GM18526 (cell line): ENCODE measurements around the gene CPNE6.

Source experiments
- POLR2A ChIP-seq: IDR thresholded peaks from 3 replicates; pipeline ENCODE4 v1.6.1; 2011; ENCODE audit not compliant: insufficient read length; ENCODE audit errors: extremely low read depth

The CPNE6 gene

GRCh38 chr14:24055971-24056799, 15.2 kb upstream of the CPNE6 start:
- no peak for TF ChIP-seq POLR2A

GRCh38 chr14:24056800-24057184, 14.6 kb upstream of the CPNE6 start:
- TF ChIP-seq POLR2A: no peak

GRCh38 chr14:24057271-24057670, 14.1 kb upstream of the CPNE6 start:
- TF ChIP-seq POLR2A: no peak

GRCh38 chr14:24057867-24058259, 13.5 kb upstream of the CPNE6 start:
- TF ChIP-seq POLR2A: no peak

GRCh38 chr14:24058260-24058950, 13.0 kb upstream of the CPNE6 start:
- TF ChIP-seq POLR2A: no peak

GRCh38 chr14:24058951-24059475, 12.3 kb upstream of the CPNE6 start:
- no peak for TF ChIP-seq POLR2A

- TF ChIP-seq POLR2A: no peak
These were observed 11.4 kb upstream of the CPNE6 start for GRCh38 chr14:24059841-24060388.

GRCh38 chr14:24060443-24060842, 10.9 kb upstream of the CPNE6 start:
- no peak for TF ChIP-seq POLR2A

GRCh38 chr14:24060984-24061913, 10.1 kb upstream of the CPNE6 start:
- TF ChIP-seq POLR2A: no peak

GRCh38 chr14:24062216-24062980, 9.0 kb upstream of the CPNE6 start:
- TF ChIP-seq POLR2A: no peak

GRCh38 chr14:24063263-24063836, 8.0 kb upstream of the CPNE6 start:
- TF ChIP-seq POLR2A: no peak

GRCh38 chr14:24064091-24064795, 7.1 kb upstream of the CPNE6 start:
- no peak for TF ChIP-seq POLR2A

GRCh38 chr14:24064856-24065255, 6.5 kb upstream of the CPNE6 start:
- TF ChIP-seq POLR2A: no peak
